NCI-H2107 treated with DMSO at 0.1 percent for 48 hours (cell line): Measurements from ENCODE around the gene ZSCAN26.
"Not testable (repeated sequence)": the region's sequence is repeated elsewhere in the genome, so short reads cannot be mapped to it uniquely, and the experiment has no call there.

Source experiments
- DNase-seq: peaks from one replicate; lab custom pipeline; 2025; ENCODE audit not compliant: unreplicated experiment; lab: John Stamatoyannopoulos, UW

ZSCAN26 gene

GRCh38 chr6:28254121-28254519, 12.8 kb upstream of the ZSCAN26 start:
- no peak for DNase-seq

- no peak for DNase-seq
Observed at GRCh38 chr6:28257042-28257441, 9.9 kb upstream of the ZSCAN26 start.

GRCh38 chr6:28258877-28259777, 7.8 kb upstream of the ZSCAN26 start, which contains the start of gene NKAPL:
TSS of gene NKAPL (plus strand) at chr6:28259297. CDS start at chr6:28259372, 75 bp downstream.
- no peak for DNase-seq

GRCh38 chr6:28263922-28264321, 3.0 kb upstream of the ZSCAN26 start:
- no peak for DNase-seq

- no peak for DNase-seq
Observed at GRCh38 chr6:28264834-28265401, 2.0 kb upstream of the ZSCAN26 start.

GRCh38 chr6:28266563-28266961, 381 bp upstream of the ZSCAN26 start:
- DNase-seq = no peak

- DNase-seq = no peak
Observed at GRCh38 chr6:28267695-28268059, 734 bp downstream of the ZSCAN26 start.

- no peak for DNase-seq
Observed at GRCh38 chr6:28269492-28269891, 2.5 kb downstream of the ZSCAN26 start.

GRCh38 chr6:28274888-28275287, 7.9 kb downstream of the ZSCAN26 start:
- no peak for DNase-seq

GRCh38 chr6:28277746-28278145, 10.8 kb downstream of the ZSCAN26 start:
- no peak for DNase-seq

- no peak for DNase-seq
Observed at GRCh38 chr6:28280595-28281287, 13.8 kb downstream of the ZSCAN26 start.

- peak; percentile 17 for DNase-seq
Observed at GRCh38 chr6:28281288-28282064, 14.5 kb downstream of the ZSCAN26 start, which contains the start of gene PGBD1. TSS of gene PGBD1 (plus strand) at chr6:28281572. CDS start at chr6:28283814, 2,242 bp downstream.

GRCh38 chr6:28282926-28283325, 16.0 kb downstream of the ZSCAN26 start:
- no peak for DNase-seq

- no peak for DNase-seq
Observed at GRCh38 chr6:28291573-28291972, 24.6 kb downstream of the ZSCAN26 start.

- no peak for DNase-seq
Observed at GRCh38 chr6:28295326-28295725, 28.4 kb downstream of the ZSCAN26 start.

GRCh38 chr6:28296520-28297060, 29.6 kb downstream of the ZSCAN26 start:
- DNase-seq = no peak

- no peak for DNase-seq
Observed at GRCh38 chr6:28303570-28303969, 36.6 kb downstream of the ZSCAN26 start.

GRCh38 chr6:28306363-28306762, 39.4 kb downstream of the ZSCAN26 start:
- DNase-seq = not testable (repeated sequence)

GRCh38 chr6:28311139-28311823, 44.3 kb downstream of the ZSCAN26 start:
- DNase-seq = no peak

GRCh38 chr6:28312939-28313338, 46.0 kb downstream of the ZSCAN26 start:
- no peak for DNase-seq
